Fibroblast of lung (primary cell): ENCODE data around the gene CHAD. TPM values are rescaled to one million over a fixed set of nuclear protein-coding genes. Genes with fewer than 3 reads are reported as not detected.
A peak's percentile ranks its signal among the peaks of the same experiment; 100 is the strongest.

Experiments used
- DNase-seq, 2 donors: peaks; one replicate each; pipeline versions ENCODE4 v3.0.0 to v3.0.0-alpha.2; 2010; ENCODE audit warnings: low read depth in 2 of 2
- H2AFZ ChIP-seq: 2 replicates; pipeline ENCODE4 v1.5.1; 2012; ENCODE audit warnings: low read length, control low read depth, inconsistent platforms
- H3K27ac ChIP-seq: 2 replicates; pipeline ENCODE4 v1.5.1; 2011; ENCODE audit warnings: low read length, control low read depth; ENCODE audit not compliant: insufficient read depth
- H3K27me3 ChIP-seq: 2 replicates; pipeline ENCODE4 v1.5.1; 2011; ENCODE audit warnings: mild to moderate bottlenecking, low read length; ENCODE audit not compliant: control insufficient read depth, insufficient read depth
- H3K36me3 ChIP-seq: 2 replicates; pipeline ENCODE4 v1.5.1; 2011; ENCODE audit warnings: low read length; ENCODE audit not compliant: control insufficient read depth, insufficient read depth
- H3K4me1 ChIP-seq: 2 replicates; pipeline ENCODE4 v1.5.1; 2011; ENCODE audit warnings: low read length; ENCODE audit not compliant: control insufficient read depth, insufficient read depth; ENCODE audit errors: extremely low read depth
- H3K4me2 ChIP-seq: 2 replicates; pipeline ENCODE4 v1.5.1; 2011; ENCODE audit warnings: low read length, control low read depth; ENCODE audit not compliant: insufficient read depth; ENCODE audit errors: extremely low read depth
- H3K4me3 ChIP-seq, 4 experiments: fragments of 200-600 bp in 1 of 4; sonication (generic) in 1 of 4; replicated peaks in 1 of 4; 2 replicates each; pipeline ENCODE4 v1.5.1; 2011 to 2016; ENCODE audit warnings: low read length in 4 of 4, low read depth in 3 of 4, mild to moderate bottlenecking in 3 of 4, control low read depth in 2 of 4, inconsistent platforms in 1 of 4, mixed read lengths in 1 of 4; ENCODE audit not compliant: insufficient read depth in 1 of 4; ENCODE audit errors: control extremely low read depth in 1 of 4
- H3K79me2 ChIP-seq: 2 replicates; pipeline ENCODE4 v1.5.1; 2012; ENCODE audit warnings: mild to moderate bottlenecking, low read length, inconsistent platforms; ENCODE audit not compliant: control insufficient read depth, insufficient read depth
- H3K9ac ChIP-seq: 2 replicates; pipeline ENCODE4 v1.5.1; 2011; ENCODE audit warnings: mild to moderate bottlenecking, low read length, control low read depth; ENCODE audit not compliant: insufficient read depth
- H3K9me3 ChIP-seq: 2 replicates; pipeline ENCODE4 v1.5.1; 2012; ENCODE audit warnings: low read depth, low read length; ENCODE audit not compliant: control insufficient read depth, insufficient read depth
- H4K20me1 ChIP-seq: 2 replicates; pipeline ENCODE4 v1.5.1; 2011; ENCODE audit warnings: low read length; ENCODE audit not compliant: control insufficient read depth, insufficient read depth; ENCODE audit errors: extremely low read depth
- EZH2 ChIP-seq: IDR thresholded peaks from 2 replicates; pipeline ENCODE4 v1.5.1; 2012; ENCODE audit warnings: low read length, control low read depth, mild to moderate bottlenecking; ENCODE audit errors: missing control alignments
- polyA plus RNA-seq, 2 donors: library from polyadenylated mRNA; depleted of rRNA in 1 of 2; stranded (reverse) in 1 of 2; unstranded in 1 of 2; fragments of >200 nt; gene quantifications; 2 replicates each; pipeline ENCODE4 v1.2.1, GENCODE V29; 2011 to 2012; ENCODE audit warnings: missing spikeins in 1 of 2
- total RNA-seq: library from RNA; depleted of rRNA; stranded (reverse); fragments of >200 nt; gene quantifications from 2 replicates; pipeline ENCODE4 v1.2.1, GENCODE V29; 2014
- TF ChIP-seq, protein P1 (sequence below), 2 donors: IDR thresholded peaks in 1 of 2; conservative IDR thresholded peaks in 1 of 2; 1 replicate in 1 of 2; 2 replicates in 1 of 2; pipeline ENCODE4 v1.5.1; 2011 to 2012; ENCODE audit warnings: low read length in 2 of 2, control low read depth in 1 of 2, inconsistent platforms in 1 of 2, low read depth in 1 of 2, mild to moderate bottlenecking in 1 of 2

CHAD gene
- total and polyA plus RNA-seq, 2 donors (not counting 1 experiment from before 2014, with no cell fraction given) = not detected

- DNase-seq = no peak
- H3K36me3 ChIP-seq = no peaks in the 10 kb centered on the region
- no peak overlapping the region for H2AFZ ChIP-seq
- no peak overlapping the region for H3K27ac ChIP-seq
- no peaks in the 10 kb centered on the region for H3K27me3 ChIP-seq
- H4K20me1 ChIP-seq = no peaks in the 10 kb centered on the region
- no peak for TF ChIP-seq EZH2
- TF ChIP-seq, protein P1, sequence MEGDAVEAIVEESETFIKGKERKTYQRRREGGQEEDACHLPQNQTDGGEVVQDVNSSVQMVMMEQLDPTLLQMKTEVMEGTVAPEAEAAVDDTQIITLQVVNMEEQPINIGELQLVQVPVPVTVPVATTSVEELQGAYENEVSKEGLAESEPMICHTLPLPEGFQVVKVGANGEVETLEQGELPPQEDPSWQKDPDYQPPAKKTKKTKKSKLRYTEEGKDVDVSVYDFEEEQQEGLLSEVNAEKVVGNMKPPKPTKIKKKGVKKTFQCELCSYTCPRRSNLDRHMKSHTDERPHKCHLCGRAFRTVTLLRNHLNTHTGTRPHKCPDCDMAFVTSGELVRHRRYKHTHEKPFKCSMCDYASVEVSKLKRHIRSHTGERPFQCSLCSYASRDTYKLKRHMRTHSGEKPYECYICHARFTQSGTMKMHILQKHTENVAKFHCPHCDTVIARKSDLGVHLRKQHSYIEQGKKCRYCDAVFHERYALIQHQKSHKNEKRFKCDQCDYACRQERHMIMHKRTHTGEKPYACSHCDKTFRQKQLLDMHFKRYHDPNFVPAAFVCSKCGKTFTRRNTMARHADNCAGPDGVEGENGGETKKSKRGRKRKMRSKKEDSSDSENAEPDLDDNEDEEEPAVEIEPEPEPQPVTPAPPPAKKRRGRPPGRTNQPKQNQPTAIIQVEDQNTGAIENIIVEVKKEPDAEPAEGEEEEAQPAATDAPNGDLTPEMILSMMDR (conservative IDR thresholded peaks at IDR 0.05 in 1 of 2, IDR thresholded peaks at IDR 0.05 in 1 of 2; ENCODE audit: low read depth in 1 of 2, low read length in 2 of 2) = no peak
- H3K4me3 ChIP-seq = no peak overlapping the region
- H3K4me2 ChIP-seq = no peak overlapping the region
- H3K9ac ChIP-seq = no peak overlapping the region
- H3K9me3 ChIP-seq = no peaks in the 10 kb centered on the region
- H3K4me1 ChIP-seq = no peaks in the 10 kb centered on the region
- H3K79me2 ChIP-seq = no peaks in the 10 kb centered on the region
Observed at GRCh38 chr17:50498021-50498874, 29.6 kb upstream of the CHAD start.

DNA sequence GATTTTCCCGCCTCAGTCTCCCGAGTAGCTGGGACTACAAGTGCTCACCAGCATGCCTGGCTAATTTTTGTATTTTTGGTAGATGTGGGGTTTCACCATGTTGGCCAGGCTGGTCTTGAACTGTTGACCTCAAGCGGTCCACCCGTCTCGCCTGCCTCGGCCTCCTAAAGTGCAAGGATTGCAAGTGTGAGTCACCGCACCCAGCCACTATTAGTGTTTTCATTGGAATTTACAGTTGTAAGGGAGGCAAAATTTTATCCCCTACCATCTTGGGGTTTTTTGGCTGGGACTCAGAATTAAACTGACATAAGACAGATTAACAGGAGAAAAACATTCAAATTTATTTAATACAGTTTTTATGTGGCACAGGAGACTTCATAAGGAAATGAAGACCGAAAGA is 27.2 kb upstream of the CHAD start:
- Histone ChIP-seq H3K36me3 (no peaks in the 10 kb centered on the region), H3K4me3 (no peak overlapping the region), H4K20me1 (no peaks in the 10 kb centered on the region), H3K79me2 (no peaks in the 10 kb centered on the region), H3K4me1 (no peaks in the 10 kb centered on the region), H3K9me3 (no peaks in the 10 kb centered on the region), H3K4me2 (no peak overlapping the region), H2AFZ (no peak overlapping the region), H3K27me3 (no peaks in the 10 kb centered on the region), H3K9ac (no peak overlapping the region), H3K27ac (no peak overlapping the region)
- TF ChIP-seq, protein P1 (conservative IDR thresholded peaks at IDR 0.05 in 1 of 2, IDR thresholded peaks at IDR 0.05 in 1 of 2; ENCODE audit: low read depth in 1 of 2, low read length in 2 of 2) = no peak
- TF ChIP-seq EZH2 = no peak
- DNase-seq = peak in 1 of 2 donors; percentile 72

DNA sequence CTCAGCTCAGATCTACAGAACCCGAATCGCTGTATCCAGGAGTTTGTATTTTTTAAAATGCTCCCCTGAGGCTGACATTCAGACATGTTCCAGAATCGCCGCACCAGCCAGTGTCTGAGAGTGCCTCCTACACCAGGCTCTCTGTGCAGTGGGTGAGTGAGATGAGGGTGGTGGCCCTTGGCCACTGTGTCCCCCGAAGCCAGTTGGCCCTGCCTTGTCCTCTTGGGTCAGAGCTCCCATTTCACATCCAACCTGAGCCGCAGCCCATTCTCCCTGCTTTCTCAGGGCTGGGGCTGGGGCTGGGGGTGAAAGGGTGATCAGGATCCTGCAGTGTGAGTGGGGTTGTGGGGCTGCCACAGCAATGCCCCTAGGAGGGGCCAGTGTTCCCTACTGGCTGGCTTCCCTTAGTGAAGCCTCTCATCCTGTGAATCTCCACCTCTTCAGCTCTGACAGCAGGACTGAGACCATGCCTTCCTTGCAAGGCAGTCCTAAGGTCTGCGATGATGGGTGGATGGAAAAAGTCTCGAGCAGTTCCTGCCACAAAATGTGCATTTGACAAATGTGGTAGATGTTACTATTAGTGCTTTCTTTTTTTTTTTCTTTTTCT is 26.6 kb upstream of the CHAD start:
- no peaks in the 10 kb centered on the region for H4K20me1 ChIP-seq

More for the DNA sequence above, 26.6 kb upstream of the CHAD start:
- TF ChIP-seq, protein P1 (conservative IDR thresholded peaks at IDR 0.05 in 1 of 2, IDR thresholded peaks at IDR 0.05 in 1 of 2; ENCODE audit: low read depth in 1 of 2, low read length in 2 of 2) = no peak
- TF ChIP-seq EZH2 = no peak
- Histone ChIP-seq H3K4me3 (no peak overlapping the region), H3K27me3 (no peaks in the 10 kb centered on the region), H3K9ac (no peak overlapping the region), H3K27ac (no peak overlapping the region), H3K9me3 (no peaks in the 10 kb centered on the region), H3K4me1 (no peaks in the 10 kb centered on the region), H2AFZ (no peak overlapping the region), H3K4me2 (no peak overlapping the region), H3K36me3 (no peaks in the 10 kb centered on the region), H3K79me2 (no peaks in the 10 kb centered on the region)
- DNase-seq = no peak
